ENCODE results near the gene MAP4K3.

The MAP4K3 gene

GRCh38 chr2:39213015-39213414 lies 224.1 kb downstream of the MAP4K3 start:
- no peak for TF ChIP-seq CTCF (IDR thresholded peaks at IDR 0.05; ENCODE audit: control extremely low read depth, extremely low read depth, low read depth, missing control alignments)
- no peak for DNase-seq (ENCODE audit: extremely low spot score)
- ChIA-PET CTCF (interaction anchor here (1.5 to 3.4 kb wide), 3 partner anchors 17 to 45 kb away, joined by 4 to 11 read pairs (median 4); no protein-coding TSS in a partner anchor), POLR2A (no interaction called here)

GRCh38 chr2:39210846-39211245 lies 226.2 kb downstream of the MAP4K3 start:
- ChIA-PET POLR2A (no interaction called here), CTCF (interaction anchor here (1.1 to 3.4 kb wide), 5 partner anchors 9 to 35 kb away, joined by 3 to 11 read pairs (median 5); no protein-coding TSS in a partner anchor)
- no peak for TF ChIP-seq CTCF (IDR thresholded peaks at IDR 0.05; ENCODE audit: control extremely low read depth, extremely low read depth, low read depth, missing control alignments)
- DNase-seq (ENCODE audit: extremely low spot score), result no peak

- CTCF ChIA-PET, result interaction anchor here (1.2 to 1.8 kb wide), 3 partner anchors 11 to 256 kb away, joined by 4 to 6 read pairs (median 5); no protein-coding TSS in a partner anchor
- POLR2A ChIA-PET, result no interaction called here
- TF ChIP-seq CTCF (IDR thresholded peaks at IDR 0.05; ENCODE audit: control extremely low read depth, extremely low read depth, low read depth, missing control alignments), result no peak
- no peak for DNase-seq (ENCODE audit: extremely low spot score)
Observed at GRCh38 chr2:39203382-39203781, 233.7 kb downstream of the MAP4K3 start.

- CTCF ChIA-PET, result interaction anchor here (1.0 to 2.0 kb wide), 6 partner anchors 8 to 255 kb away, joined by 3 to 7 read pairs (median 4); no protein-coding TSS in a partner anchor
- TF ChIP-seq CTCF (IDR thresholded peaks at IDR 0.05; ENCODE audit: control extremely low read depth, extremely low read depth, low read depth, missing control alignments), result no peak
- DNase-seq (ENCODE audit: extremely low spot score), result no peak
- POLR2A ChIA-PET, result no interaction called here
Observed at GRCh38 chr2:39202639-39203369, 234.3 kb downstream of the MAP4K3 start.

Data from GM10248 (cell line).